Natural killer cell (primary cell): ENCODE results near the gene ADGRL1. TPM values are rescaled to one million over a fixed set of nuclear protein-coding genes. Genes with fewer than 3 reads are reported as not detected.

ENCODE experiments used
- ATAC-seq, 3 donors: fragments of 150-1000 bp in 2 of 3; fragments of 200-7000 bp in 1 of 3; cut with Tn5 transposase; 1 replicate in 1 of 3; 2 replicates in 2 of 3; pipeline ENCODE4 v1.10.0; 2021; ENCODE audit warnings: mild to moderate bottlenecking in 2 of 3, moderate library complexity in 2 of 3
- DNase-seq, 2 donors: peaks; one replicate each; pipeline versions ENCODE4 v3.0.0 to v3.0.0-alpha.2; 2013 to 2021; ENCODE audit warnings: mixed read lengths in 1 of 2
- H3K27ac ChIP-seq: one replicate; pipeline ENCODE4 v1.5.1; 2013; ENCODE audit warnings: mild to moderate bottlenecking, low read length
- H3K27me3 ChIP-seq: one replicate; pipeline ENCODE4 v1.6.1; 2013; ENCODE audit warnings: low read length; ENCODE audit not compliant: control insufficient read depth, insufficient read depth
- H3K36me3 ChIP-seq: one replicate; pipeline ENCODE4 v1.6.1; 2013; ENCODE audit warnings: low read length; ENCODE audit not compliant: control insufficient read depth, insufficient read depth
- H3K4me1 ChIP-seq: one replicate; pipeline ENCODE4 v1.6.1; 2013; ENCODE audit warnings: low read length; ENCODE audit not compliant: control insufficient read depth, insufficient read depth
- H3K4me3 ChIP-seq: one replicate; pipeline ENCODE4 v1.5.1; 2013; ENCODE audit warnings: low read length
- H3K9me3 ChIP-seq: one replicate; pipeline ENCODE4 v1.6.1; 2013; ENCODE audit warnings: low read length; ENCODE audit not compliant: control insufficient read depth, insufficient read depth
- H3K27ac Mint-ChIP-seq, 2 donors: one replicate each; pipeline ENCODE4 v1.8.0; 2022; ENCODE audit warnings: mild to moderate bottlenecking in 2 of 2, mixed read lengths in 2 of 2, moderate library complexity in 1 of 2
- H3K27me3 Mint-ChIP-seq, 2 donors: one replicate each; pipeline ENCODE4 v1.8.0; 2022; ENCODE audit warnings: low read depth in 2 of 2, mixed read lengths in 2 of 2
- H3K36me3 Mint-ChIP-seq: one replicate; pipeline ENCODE4 v1.8.0; 2022; ENCODE audit warnings: mixed read lengths
- H3K4me1 Mint-ChIP-seq, 2 donors: one replicate each; pipeline ENCODE4 v1.8.0; 2022; ENCODE audit warnings: mixed read lengths in 2 of 2
- H3K4me3 Mint-ChIP-seq: one replicate; pipeline ENCODE4 v1.8.0; 2022; ENCODE audit warnings: mild to moderate bottlenecking, moderate library complexity, mixed read lengths
- H3K9me3 Mint-ChIP-seq, 2 donors: one replicate each; pipeline ENCODE4 v1.8.0; 2022; ENCODE audit warnings: mixed read lengths in 2 of 2
- CTCF ChIP-seq: fragments of 200-600 bp; IDR thresholded peaks from one replicate; pipeline ENCODE4 v1.8.0; 2022; ENCODE audit warnings: antibody characterized with exemption
- WGBS: methylation state at CpG from one replicate; pipeline ENCODE4 v1.1.7; 2013; ENCODE audit warnings: missing lambda C conversion rate; ENCODE audit not compliant: insufficient coverage; 5-methylcytosine and 5-hydroxymethylcytosine counted together
- intact Hi-C: fragments of 100-400 bp; cut with micrococcal nuclease; formaldehyde crosslinking; loops from one replicate; pipeline ENCODE4 v1.14.2; 2022
- total RNA-seq, 4 donors: library from RNA; stranded (reverse); fragments of 120-200 nt in 1 of 4; gene quantifications; one replicate each; pipeline versions ENCODE4 v1.2.3 to v1.2.4, GENCODE V29; 2013 to 2022

ADGRL1 gene
- total RNA-seq, 3 donors from 2014 or later (not counting 1 experiment from before 2014, with no cell fraction given) = 47.3 to 54.3 (median 52.7) TPM

DNA sequence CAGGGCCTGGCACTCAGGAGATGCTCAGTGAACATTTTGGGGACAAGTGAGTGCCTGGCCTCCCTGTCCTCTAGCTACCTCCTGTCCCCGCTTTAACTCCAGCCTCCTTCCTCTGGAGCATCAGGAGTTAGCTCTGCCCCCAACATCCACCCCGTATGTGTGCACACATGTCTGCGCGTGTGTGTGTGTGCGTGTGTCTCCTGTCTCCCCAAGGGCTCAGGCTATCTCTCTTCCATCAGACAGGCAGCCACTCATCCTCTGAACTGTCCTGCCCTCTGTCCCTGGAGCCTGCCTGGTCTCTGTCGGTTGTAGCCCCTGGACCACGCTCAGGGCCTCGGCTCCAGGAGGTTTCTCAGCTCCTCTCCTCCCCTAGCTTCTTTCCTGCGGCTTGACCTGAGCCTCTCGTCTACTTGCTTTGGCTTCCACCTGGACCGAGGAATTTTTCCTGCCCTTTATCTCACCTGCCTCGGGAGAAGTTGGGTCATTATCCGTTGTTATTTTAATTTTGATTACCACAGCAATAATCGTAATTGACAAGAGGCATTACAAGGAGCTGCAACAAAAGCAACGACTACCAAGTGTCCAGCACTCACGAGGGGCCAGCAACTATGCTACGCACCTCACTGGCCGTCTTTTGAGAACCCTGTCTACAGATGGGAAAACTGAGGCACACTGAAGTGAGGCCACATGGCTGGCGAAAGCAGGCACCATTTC, 37.6 kb downstream of the ADGRL1 start:
- no peak for TF ChIP-seq CTCF
- intact Hi-C loops = loop anchor here (10.0 kb wide), 1 partner anchor 106 kb away; no protein-coding TSS in a partner anchor
- ATAC-seq = no peak
- 89% methylated on average over 19 of the region's 19 CpGs for WGBS
- Histone ChIP-seq H3K9me3 (no peaks in the 10 kb centered on the region), H3K4me1 (peaks cover 38% of the 10 kb centered on the region), H3K36me3 (peaks cover 7% of the 10 kb centered on the region), H3K27ac (no peak overlapping the region), H3K4me3 (no peak overlapping the region), H3K27me3 (no peaks in the 10 kb centered on the region)
- no peaks in the 10 kb centered on the region for H3K27me3 Mint-ChIP-seq
- peaks cover 26 to 40% of the 10 kb centered on the region in 2 donors for H3K4me1 Mint-ChIP-seq
- no peaks in the 10 kb centered on the region for H3K9me3 Mint-ChIP-seq
- peak overlapping the region; percentile 18 for H3K4me3 Mint-ChIP-seq
- no peaks in the 10 kb centered on the region for H3K36me3 Mint-ChIP-seq
- DNase-seq = peak in 1 of 2 donors; percentile 20
- H3K27ac Mint-ChIP-seq = peak overlapping the region in 1 of 2 donors; percentile 95

GRCh38 chr19:14167576-14168138, 38.3 kb downstream of the ADGRL1 start:
- Histone ChIP-seq H3K27me3 (no peaks in the 10 kb centered on the region), H3K27ac (peak overlapping the region; percentile 79), H3K4me3 (peak overlapping the region; percentile 16), H3K36me3 (peaks cover 6% of the 10 kb centered on the region), H3K4me1 (peaks cover 38% of the 10 kb centered on the region), H3K9me3 (no peaks in the 10 kb centered on the region)
- 5% methylated on average over 18 of the region's 18 CpGs for WGBS
- intact Hi-C loops = loop anchor here (10.0 kb wide), 1 partner anchor 107 kb away; no protein-coding TSS in a partner anchor
- Mint-ChIP-seq H3K4me3 (peak overlapping the region; percentile 89), H3K27me3 (no peaks in the 10 kb centered on the region), H3K4me1 (peaks cover 26 to 40% of the 10 kb centered on the region in 2 donors), H3K27ac (peak overlapping the region; percentile 85 to 95), H3K36me3 (no peaks in the 10 kb centered on the region), H3K9me3 (no peaks in the 10 kb centered on the region)
- DNase-seq = peak; percentile 40 to 61
- ATAC-seq = peak; percentile 64 to 73 (median 73)
- no peak for TF ChIP-seq CTCF

GRCh38 chr19:14166999-14167575, 38.9 kb downstream of the ADGRL1 start:
- peaks cover 38% of the 10 kb centered on the region for H3K4me1 ChIP-seq
- peak overlapping the region; percentile 20 for H3K4me3 ChIP-seq
- TF ChIP-seq CTCF = no peak
- H3K4me1 Mint-ChIP-seq = peaks cover 26 to 40% of the 10 kb centered on the region in 2 donors
- peak in 1 of 2 donors; percentile 42 for DNase-seq
- no peaks in the 10 kb centered on the region for H3K36me3 Mint-ChIP-seq
- no peaks in the 10 kb centered on the region for H3K27me3 Mint-ChIP-seq
- H3K9me3 ChIP-seq = no peaks in the 10 kb centered on the region
- H3K27ac ChIP-seq = peak overlapping the region; percentile 79
- no peaks in the 10 kb centered on the region for H3K27me3 ChIP-seq
- peaks cover 5% of the 10 kb centered on the region for H3K36me3 ChIP-seq
- ATAC-seq = peak in 2 of 3 donors; percentile 6 to 8
- no peaks in the 10 kb centered on the region for H3K9me3 Mint-ChIP-seq
- intact Hi-C loops = loop anchor here (10.0 kb wide), 1 partner anchor 108 kb away; no protein-coding TSS in a partner anchor
- 18% methylated on average over 4 of the region's 12 CpGs for WGBS
- peak overlapping the region; percentile 85 to 95 for H3K27ac Mint-ChIP-seq
- H3K4me3 Mint-ChIP-seq = peak overlapping the region; percentile 89
